DND-41 (cell line): ENCODE measurements around the gene LRP4.

Source experiments
- CTCF ChIP-seq: IDR thresholded peaks from 2 replicates; pipeline ENCODE4 v1.5.1; 2012; ENCODE audit warnings: borderline replicate concordance, low read length, moderate library complexity, mild to moderate bottlenecking; ENCODE audit not compliant: poor library complexity, severe bottlenecking; ENCODE audit errors: extremely low read depth
- EZH2 ChIP-seq: IDR thresholded peaks from 3 replicates; pipeline ENCODE4 v1.6.1; 2012; ENCODE audit warnings: borderline replicate concordance, low read depth, mild to moderate bottlenecking, moderate library complexity, low read length, inconsistent platforms; ENCODE audit not compliant: severe bottlenecking

- TF ChIP-seq EZH2 (no peak), CTCF (no peak)
Observed at GRCh38 chr11:46898396-46899095, 19.8 kb downstream of the LRP4 start.
